CD4-positive, alpha-beta memory T cell (primary cell): Measurements from ENCODE around the gene TMIE. TPM values are rescaled to one million over a fixed set of nuclear protein-coding genes. Genes with fewer than 3 reads are reported as not detected.
A peak's percentile ranks its signal among the peaks of the same experiment; 100 is the strongest.

ENCODE experiments used
- CTCF ChIA-PET: fragments of 350-600 bp; sonication (Branson Sonifier 250); formaldehyde crosslinking; loops from one replicate; lab custom pipeline; 2021; ENCODE audit warnings: inconsistent platforms; ENCODE audit not compliant: partially characterized antibody; lab: Charles Lee
- POLR2A ChIA-PET: fragments of 350-600 bp; sonication (Branson Sonifier 250); formaldehyde crosslinking; loops from one replicate; lab custom pipeline; 2021; ENCODE audit not compliant: partially characterized antibody; lab: Charles Lee
- DNase-seq, 5 donors: peaks; one replicate each; pipeline versions ENCODE4 v3.0.0 to v3.0.0-alpha.2; 2020 to 2022; ENCODE audit warnings: mixed read lengths in 1 of 5
- H3K27ac ChIP-seq: one replicate; pipeline ENCODE4 v1.7.0; 2013; ENCODE audit warnings: low read depth, low read length
- H3K27me3 ChIP-seq: 2 replicates; pipeline ENCODE4 v1.7.0; 2013; ENCODE audit warnings: mild to moderate bottlenecking, low read length, moderate library complexity; ENCODE audit not compliant: insufficient read depth
- H3K36me3 ChIP-seq: 2 replicates; pipeline ENCODE4 v1.7.0; 2013; ENCODE audit warnings: mild to moderate bottlenecking, low read length, moderate library complexity; ENCODE audit not compliant: insufficient read depth
- H3K4me1 ChIP-seq: 2 replicates; pipeline ENCODE4 v1.7.0; 2013; ENCODE audit warnings: mild to moderate bottlenecking, low read length, moderate library complexity; ENCODE audit not compliant: insufficient read depth
- H3K4me3 ChIP-seq, 2 donors: one replicate each; pipeline ENCODE4 v1.7.0; 2013; ENCODE audit warnings: low read length in 2 of 2, mild to moderate bottlenecking in 1 of 2
- H3K9me3 ChIP-seq, 2 donors: one replicate each; pipeline ENCODE4 v1.7.0; 2013; ENCODE audit warnings: low read length in 2 of 2, control low read depth in 1 of 2; ENCODE audit not compliant: control insufficient read depth in 1 of 2
- H3K27ac Mint-ChIP-seq, 7 donors: one replicate each; pipeline ENCODE4 v1.8.0; 2020 to 2021; ENCODE audit warnings: mixed read lengths in 7 of 7, mild to moderate bottlenecking in 6 of 7, inconsistent platforms in 3 of 7, moderate library complexity in 3 of 7
- H3K27me3 Mint-ChIP-seq, 2 donors: one replicate each; pipeline ENCODE4 v1.8.0; 2020 to 2021; ENCODE audit warnings: mixed read lengths in 2 of 2
- H3K36me3 Mint-ChIP-seq, 2 donors: one replicate each; pipeline ENCODE4 v1.8.0; 2020 to 2021; ENCODE audit warnings: mixed read lengths in 2 of 2, inconsistent platforms in 1 of 2, mild to moderate bottlenecking in 1 of 2
- H3K4me1 Mint-ChIP-seq, 4 donors: one replicate each; pipeline ENCODE4 v1.8.0; 2020 to 2021; ENCODE audit warnings: mixed read lengths in 4 of 4, mild to moderate bottlenecking in 1 of 4
- H3K4me3 Mint-ChIP-seq, 8 donors: one replicate each; pipeline ENCODE4 v1.8.0; 2020 to 2021; ENCODE audit warnings: mixed read lengths in 8 of 8, mild to moderate bottlenecking in 7 of 8, moderate library complexity in 6 of 8, inconsistent platforms in 3 of 8
- H3K9me3 Mint-ChIP-seq, 8 donors: one replicate each; pipeline ENCODE4 v1.8.0; 2020 to 2021; ENCODE audit warnings: mixed read lengths in 8 of 8, mild to moderate bottlenecking in 5 of 8, inconsistent platforms in 3 of 8, moderate library complexity in 1 of 8
- intact Hi-C: fragments of 100-400 bp; cut with micrococcal nuclease; formaldehyde crosslinking; loops from one replicate; pipeline ENCODE4 v1.15.1; 2023
- polyA plus RNA-seq, 2 donors: library from polyadenylated mRNA; unstranded; fragments of 300-500 nt; fragmentation: Illumina TruSeq; gene quantifications; one replicate each; pipeline ENCODE4 v1.2.3, GENCODE V29; 2021
- total RNA-seq, 2 experiments: library from RNA; stranded (reverse); gene quantifications; one replicate each; pipeline ENCODE4 v1.2.3, GENCODE V29; 2021

TMIE gene
- total and polyA plus RNA-seq, 4 experiments from 2014 or later: 0.70 to 3.3 (median 2.7) TPM

GRCh38 chr3:46681387-46681786, 19.8 kb upstream of the TMIE start:
- DNase-seq: peak in 1 of 5 donors; percentile 5
- Mint-ChIP-seq H3K9me3 (no peaks in the 10 kb centered on the region), H3K36me3 (peaks cover 16 to 27% of the 10 kb centered on the region in 2 donors), H3K27me3 (no peaks in the 10 kb centered on the region), H3K4me3 (no peak overlapping the region), H3K4me1 (no peaks in the 10 kb centered on the region), H3K27ac (no peak overlapping the region)
- POLR2A ChIA-PET: no interaction called here
- CTCF ChIA-PET: no interaction called here
- Histone ChIP-seq H3K9me3 (no peaks in the 10 kb centered on the region), H3K4me1 (no peaks in the 10 kb centered on the region), H3K4me3 (no peak overlapping the region), H3K27me3 (no peaks in the 10 kb centered on the region), H3K36me3 (no peaks in the 10 kb centered on the region), H3K27ac (no peak overlapping the region)
- intact Hi-C loops: no loop called here

GRCh38 chr3:46681856-46682540, 19.2 kb upstream of the TMIE start:
- DNase-seq: peak in 1 of 5 donors; percentile 20
- H3K9me3 ChIP-seq: no peaks in the 10 kb centered on the region
- no peak overlapping the region for H3K4me3 ChIP-seq
- ChIA-PET CTCF (no interaction called here), POLR2A (no interaction called here)
- no peaks in the 10 kb centered on the region for H3K27me3 ChIP-seq
- Mint-ChIP-seq H3K36me3 (peaks cover 16 to 27% of the 10 kb centered on the region in 2 donors), H3K4me3 (no peak overlapping the region), H3K4me1 (no peaks in the 10 kb centered on the region), H3K27me3 (no peaks in the 10 kb centered on the region), H3K27ac (peak overlapping the region in 3 of 7 donors; percentile 57 to 80 (median 57)), H3K9me3 (no peaks in the 10 kb centered on the region)
- H3K27ac ChIP-seq: no peak overlapping the region
- intact Hi-C loops: no loop called here
- H3K4me1 ChIP-seq: no peaks in the 10 kb centered on the region
- H3K36me3 ChIP-seq: no peaks in the 10 kb centered on the region

- Mint-ChIP-seq H3K9me3 (no peaks in the 10 kb centered on the region), H3K4me3 (no peak overlapping the region), H3K4me1 (no peaks in the 10 kb centered on the region), H3K27ac (peak overlapping the region in 1 of 7 donors; percentile 19), H3K36me3 (peaks cover 16 to 27% of the 10 kb centered on the region in 2 donors), H3K27me3 (no peaks in the 10 kb centered on the region)
- intact Hi-C loops: no loop called here
- ChIA-PET POLR2A (interaction anchor here (1.4 kb wide), 1 partner anchor 9 kb away, joined by 4 read pairs; no protein-coding TSS in a partner anchor), CTCF (no interaction called here)
- no peaks in the 10 kb centered on the region for H3K4me1 ChIP-seq
- no peaks in the 10 kb centered on the region for H3K27me3 ChIP-seq
- H3K4me3 ChIP-seq: no peak overlapping the region
- no peak overlapping the region for H3K27ac ChIP-seq
- H3K36me3 ChIP-seq: no peaks in the 10 kb centered on the region
- no peaks in the 10 kb centered on the region for H3K9me3 ChIP-seq
- DNase-seq: no peak
These were observed 18.2 kb upstream of the TMIE start for GRCh38 chr3:46682974-46683373.

- peaks cover 2 to 8% (median 3%) of the 10 kb centered on the region in 4 donors for H3K4me1 Mint-ChIP-seq
- H3K27ac Mint-ChIP-seq: peak overlapping the region in 3 of 7 donors; percentile 22 to 31 (median 23)
- H3K9me3 ChIP-seq: no peaks in the 10 kb centered on the region
- peaks cover 12 to 24% of the 10 kb centered on the region in 2 donors for H3K36me3 Mint-ChIP-seq
- no peaks in the 10 kb centered on the region for H3K9me3 Mint-ChIP-seq
- peaks cover 2% of the 10 kb centered on the region for H3K4me1 ChIP-seq
- CTCF ChIA-PET: no interaction called here
- intact Hi-C loops: no loop called here
- H3K4me3 ChIP-seq: no peak overlapping the region
- no peaks in the 10 kb centered on the region for H3K36me3 ChIP-seq
- H3K27me3 ChIP-seq: no peaks in the 10 kb centered on the region
- H3K27ac ChIP-seq: no peak overlapping the region
- DNase-seq: no peak
- H3K4me3 Mint-ChIP-seq: no peak overlapping the region
- POLR2A ChIA-PET: no interaction called here
- H3K27me3 Mint-ChIP-seq: no peaks in the 10 kb centered on the region
These were observed 16.3 kb upstream of the TMIE start for GRCh38 chr3:46684891-46685290.

GRCh38 chr3:46685446-46685845, 15.7 kb upstream of the TMIE start:
- no peak overlapping the region for H3K27ac ChIP-seq
- no peaks in the 10 kb centered on the region for H3K27me3 ChIP-seq
- peak overlapping the region in 2 of 7 donors; percentile 64 to 70 for H3K27ac Mint-ChIP-seq
- H3K4me3 Mint-ChIP-seq: no peak overlapping the region
- DNase-seq: no peak
- no peaks in the 10 kb centered on the region for H3K27me3 Mint-ChIP-seq
- POLR2A ChIA-PET: no interaction called here
- CTCF ChIA-PET: no interaction called here
- intact Hi-C loops: no loop called here
- H3K4me3 ChIP-seq: no peak overlapping the region
- peaks cover 7% of the 10 kb centered on the region for H3K4me1 ChIP-seq
- H3K9me3 ChIP-seq: no peaks in the 10 kb centered on the region
- peaks cover 10 to 21% of the 10 kb centered on the region in 2 donors for H3K36me3 Mint-ChIP-seq
- H3K9me3 Mint-ChIP-seq: no peaks in the 10 kb centered on the region
- peaks cover 4 to 10% (median 7%) of the 10 kb centered on the region in 4 donors for H3K4me1 Mint-ChIP-seq
- H3K36me3 ChIP-seq: no peaks in the 10 kb centered on the region

GRCh38 chr3:46690798-46691197, 10.4 kb upstream of the TMIE start:
- Mint-ChIP-seq H3K9me3 (no peaks in the 10 kb centered on the region), H3K4me1 (peaks cover 31 to 59% (median 45%) of the 10 kb centered on the region in 4 donors), H3K4me3 (peak overlapping the region in 7 of 8 donors; percentile 9 to 83 (median 73)), H3K27me3 (no peaks in the 10 kb centered on the region), H3K27ac (peak overlapping the region in 2 of 7 donors; percentile 29 to 53), H3K36me3 (no peaks in the 10 kb centered on the region)
- Histone ChIP-seq H3K4me1 (peaks cover 56% of the 10 kb centered on the region), H3K4me3 (no peak overlapping the region), H3K27ac (no peak overlapping the region), H3K9me3 (no peaks in the 10 kb centered on the region), H3K27me3 (no peaks in the 10 kb centered on the region), H3K36me3 (no peaks in the 10 kb centered on the region)
- intact Hi-C loops: loop anchor here (5.0 kb wide), 1 partner anchor 297 kb away; no protein-coding TSS in a partner anchor
- ChIA-PET CTCF (interaction anchor here (0.7 to 1.3 kb wide), 4 partner anchors 11 to 205 kb away, joined by 3 to 4 read pairs (median 3); no protein-coding TSS in a partner anchor), POLR2A (interaction anchor here (0.8 kb wide), 1 partner anchor 11 kb away, joined by 3 read pairs; no protein-coding TSS in a partner anchor)
- no peak for DNase-seq

GRCh38 chr3:46692566-46692990, 8.6 kb upstream of the TMIE start:
- H3K4me3 Mint-ChIP-seq: peak overlapping the region; percentile 87 to 95 (median 90)
- ChIA-PET POLR2A (interaction anchor here (1.0 to 1.8 kb wide), 3 partner anchors 9 to 349 kb away, joined by 3 to 4 read pairs (median 4); no protein-coding TSS in a partner anchor), CTCF (no interaction called here)
- H3K36me3 ChIP-seq: no peaks in the 10 kb centered on the region
- H3K4me1 ChIP-seq: peaks cover 69% of the 10 kb centered on the region
- peaks cover 37 to 74% (median 59%) of the 10 kb centered on the region in 4 donors for H3K4me1 Mint-ChIP-seq
- no peaks in the 10 kb centered on the region for H3K9me3 ChIP-seq
- no peaks in the 10 kb centered on the region for H3K27me3 ChIP-seq
- H3K27ac ChIP-seq: peak overlapping the region; percentile 63
- peak overlapping the region; percentile 84 to 91 (median 89) for H3K27ac Mint-ChIP-seq
- intact Hi-C loops: loop anchor here (5.0 kb wide), 1 partner anchor 295 kb away; no protein-coding TSS in a partner anchor
- H3K27me3 Mint-ChIP-seq: no peaks in the 10 kb centered on the region
- H3K4me3 ChIP-seq: peak overlapping the region; percentile 67 to 77
- no peaks in the 10 kb centered on the region for H3K36me3 Mint-ChIP-seq
- H3K9me3 Mint-ChIP-seq: no peaks in the 10 kb centered on the region
- no peak for DNase-seq
